Skeletal muscle tissue (tissue), 4 donors: ENCODE data around the gene NLK. TPM values are rescaled to one million over a fixed set of nuclear protein-coding genes. Genes with fewer than 3 reads are reported as not detected.

Experiments used
- H3K27ac ChIP-seq: one replicate; pipeline ENCODE4 v1.7.0; 2013; ENCODE audit warnings: mild to moderate bottlenecking, low read depth, low read length, inconsistent platforms
- H3K27me3 ChIP-seq, 3 donors: one replicate each; pipeline ENCODE4 v1.7.0; 2013; ENCODE audit warnings: low read length in 3 of 3; ENCODE audit not compliant: control insufficient read depth in 3 of 3, insufficient read depth in 3 of 3
- H3K36me3 ChIP-seq, 3 donors: one replicate each; pipeline ENCODE4 v1.7.0; 2013; ENCODE audit warnings: low read length in 3 of 3; ENCODE audit not compliant: control insufficient read depth in 3 of 3, insufficient read depth in 3 of 3
- H3K4me1 ChIP-seq, 3 donors: one replicate each; pipeline ENCODE4 v1.7.0; 2013; ENCODE audit warnings: low read length in 3 of 3, mild to moderate bottlenecking in 3 of 3; ENCODE audit not compliant: control insufficient read depth in 3 of 3, insufficient read depth in 3 of 3
- H3K4me3 ChIP-seq, 3 donors: one replicate each; pipeline ENCODE4 v1.7.0; 2013; ENCODE audit warnings: low read length in 3 of 3
- H3K9ac ChIP-seq, 3 donors: one replicate each; pipeline ENCODE4 v1.7.0; 2013; ENCODE audit warnings: low read length in 3 of 3, mild to moderate bottlenecking in 3 of 3, moderate library complexity in 2 of 3, low read depth in 1 of 3
- H3K9me3 ChIP-seq, 3 donors: one replicate each; pipeline ENCODE4 v1.7.0; 2013; ENCODE audit warnings: low read length in 3 of 3; ENCODE audit not compliant: control insufficient read depth in 3 of 3
- total RNA-seq: library from RNA; depleted of rRNA; stranded (reverse); fragments of >200 nt; gene quantifications from one replicate; pipeline ENCODE4 v1.2.3, GENCODE V29; 2014
- donor health status: Osteomylitis.

NLK gene
- total RNA-seq, 1 donor from 2014 or later, result 14.6 TPM

DNA sequence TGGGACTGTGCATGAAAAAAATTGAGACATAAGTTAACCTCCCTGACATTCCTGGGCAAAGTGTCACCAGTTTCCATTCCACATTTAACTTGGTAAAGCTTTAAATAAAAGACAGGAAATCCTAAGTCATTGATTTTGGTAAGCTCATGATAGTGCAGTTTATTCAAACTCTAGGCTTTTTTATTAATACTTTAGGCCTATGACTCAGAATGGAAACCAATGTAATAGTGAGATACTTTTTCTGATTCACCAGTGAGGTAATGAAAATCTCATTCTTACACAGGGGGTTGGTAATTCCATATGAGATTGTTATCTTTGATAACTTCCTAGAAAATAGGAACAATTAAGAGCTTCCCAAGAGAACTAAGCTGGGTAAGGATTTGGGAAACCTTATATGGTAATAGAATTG, 91.1 kb downstream of the NLK start:
- Histone ChIP-seq H3K4me3 (no peak overlapping the region), H3K27me3 (no peaks in the 10 kb centered on the region), H3K9ac (no peak overlapping the region), H3K4me1 (no peaks in the 10 kb centered on the region), H3K36me3 (peaks cover 0 to 10% (median 4%) of the 10 kb centered on the region in 3 donors), H3K9me3 (no peaks in the 10 kb centered on the region), H3K27ac (no peak overlapping the region)

DNA sequence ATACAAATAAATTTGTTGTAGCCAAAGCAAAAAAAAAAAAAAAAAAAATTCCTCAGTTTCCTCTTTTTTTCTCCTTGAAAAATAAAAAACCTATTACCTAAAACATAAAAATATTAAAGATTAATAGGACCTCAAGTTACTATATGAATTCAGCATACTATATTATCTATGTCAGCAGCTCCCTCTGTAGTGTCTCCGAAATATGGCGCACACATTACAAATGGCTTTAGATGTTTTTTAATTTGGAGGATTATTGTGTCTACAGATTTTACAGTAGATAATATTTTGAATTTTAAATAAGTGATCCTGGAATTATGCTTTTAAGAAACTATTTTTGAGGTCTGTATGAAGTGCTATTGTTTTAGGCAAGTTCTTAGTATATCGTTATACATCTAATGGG, 94.4 kb downstream of the NLK start:
- H3K9ac ChIP-seq, result no peak overlapping the region
- no peak overlapping the region for H3K4me3 ChIP-seq
- no peaks in the 10 kb centered on the region for H3K4me1 ChIP-seq
- H3K27ac ChIP-seq, result no peak overlapping the region
- H3K27me3 ChIP-seq, result no peaks in the 10 kb centered on the region
- H3K36me3 ChIP-seq, result peaks cover 0 to 10% (median 4%) of the 10 kb centered on the region in 3 donors
- no peaks in the 10 kb centered on the region for H3K9me3 ChIP-seq

DNA sequence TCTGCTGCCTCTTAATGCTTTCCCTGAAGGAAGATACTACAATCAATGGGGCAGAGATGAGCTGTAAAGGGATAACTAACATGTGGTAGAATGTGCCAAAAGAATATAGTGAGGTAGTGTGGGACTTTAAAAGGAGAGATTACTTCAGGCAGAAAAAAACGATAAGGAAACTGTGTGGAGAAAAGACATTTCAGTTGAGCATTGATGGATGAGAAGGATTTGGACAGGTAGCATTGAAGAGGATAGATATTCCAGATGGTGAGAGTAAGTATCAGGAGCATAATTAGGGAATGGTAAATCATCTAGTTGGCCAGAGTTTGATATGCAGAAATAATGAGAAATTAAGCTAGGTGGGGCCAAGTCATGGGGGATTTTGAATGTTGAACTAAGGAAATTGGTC, 97.3 kb downstream of the NLK start:
- no peaks in the 10 kb centered on the region for H3K27me3 ChIP-seq
- H3K4me1 ChIP-seq, result no peaks in the 10 kb centered on the region
- H3K9ac ChIP-seq, result no peak overlapping the region
- H3K9me3 ChIP-seq, result no peaks in the 10 kb centered on the region
- no peak overlapping the region for H3K4me3 ChIP-seq
- H3K36me3 ChIP-seq, result peaks cover 0 to 6% (median 0%) of the 10 kb centered on the region in 3 donors
- no peak overlapping the region for H3K27ac ChIP-seq

DNA sequence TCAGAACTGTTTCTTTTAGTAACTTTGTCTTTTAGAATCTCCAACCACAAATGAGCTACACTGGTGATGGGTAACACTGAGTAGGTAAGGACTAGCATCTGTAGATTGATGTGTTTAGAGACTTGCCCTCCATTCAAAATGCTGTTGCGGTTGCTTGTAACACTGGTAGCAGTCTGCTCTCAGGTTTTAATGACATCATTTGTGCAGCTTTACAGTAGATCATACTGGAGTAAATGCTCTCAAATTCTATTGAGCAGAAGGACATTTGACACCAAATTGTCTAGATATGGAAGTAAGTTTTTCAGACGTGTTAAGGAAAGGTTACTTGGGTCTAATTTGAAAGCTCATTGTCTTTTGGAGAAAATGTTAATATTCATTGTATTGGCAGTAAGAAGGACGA, 98.8 kb downstream of the NLK start:
- Histone ChIP-seq H3K27ac (no peak overlapping the region), H3K9me3 (no peaks in the 10 kb centered on the region), H3K4me1 (no peaks in the 10 kb centered on the region), H3K9ac (no peak overlapping the region), H3K4me3 (no peak overlapping the region), H3K27me3 (no peaks in the 10 kb centered on the region), H3K36me3 (peaks cover 0 to 6% (median 0%) of the 10 kb centered on the region in 3 donors)

DNA sequence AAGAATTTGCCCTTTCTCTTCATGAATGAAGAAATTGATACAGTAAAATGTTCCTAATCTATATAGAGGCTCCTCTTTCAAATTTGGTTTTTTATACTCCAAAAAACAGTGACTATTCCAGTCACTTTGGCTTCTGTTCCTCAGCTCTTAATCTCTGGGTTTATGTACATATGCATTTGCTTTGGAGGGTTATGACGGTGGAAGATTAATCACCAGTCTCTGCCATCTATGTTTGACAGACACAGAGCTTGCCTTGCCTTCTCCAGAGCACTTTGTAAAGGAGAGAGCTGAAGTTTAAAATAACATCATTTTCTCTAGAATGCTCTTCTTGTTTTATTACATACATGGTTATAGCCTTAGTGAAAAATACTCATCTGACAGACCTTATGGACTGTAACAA, 99.3 kb downstream of the NLK start:
- no peak overlapping the region for H3K9ac ChIP-seq
- no peak overlapping the region for H3K27ac ChIP-seq
- peaks cover 0 to 6% (median 0%) of the 10 kb centered on the region in 3 donors for H3K36me3 ChIP-seq
- H3K27me3 ChIP-seq, result no peaks in the 10 kb centered on the region
- no peaks in the 10 kb centered on the region for H3K9me3 ChIP-seq
- H3K4me3 ChIP-seq, result no peak overlapping the region
- no peaks in the 10 kb centered on the region for H3K4me1 ChIP-seq

DNA sequence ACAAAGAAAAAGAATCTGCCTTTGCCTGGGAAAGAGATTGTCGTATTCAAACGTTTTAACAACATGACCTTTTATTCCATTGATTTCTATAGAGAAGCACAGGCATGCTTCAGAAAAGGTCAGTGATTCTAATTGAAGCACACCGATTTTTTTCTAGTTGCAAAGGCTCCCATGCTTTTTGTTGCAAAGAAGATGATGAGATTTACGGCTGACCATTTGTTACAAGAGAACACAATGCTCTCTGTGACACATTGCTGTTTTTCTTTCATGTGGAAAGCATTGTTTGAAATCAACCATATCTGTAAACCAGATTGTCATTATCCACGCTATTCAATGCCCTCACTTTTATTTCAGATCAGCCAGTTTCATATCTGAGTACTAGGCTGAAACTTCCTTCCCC, 99.8 kb downstream of the NLK start:
- Histone ChIP-seq H3K4me3 (no peak overlapping the region), H3K4me1 (no peaks in the 10 kb centered on the region), H3K27ac (no peak overlapping the region), H3K27me3 (no peaks in the 10 kb centered on the region), H3K9me3 (no peaks in the 10 kb centered on the region), H3K9ac (no peak overlapping the region), H3K36me3 (peaks cover 0 to 6% (median 0%) of the 10 kb centered on the region in 3 donors)

DNA sequence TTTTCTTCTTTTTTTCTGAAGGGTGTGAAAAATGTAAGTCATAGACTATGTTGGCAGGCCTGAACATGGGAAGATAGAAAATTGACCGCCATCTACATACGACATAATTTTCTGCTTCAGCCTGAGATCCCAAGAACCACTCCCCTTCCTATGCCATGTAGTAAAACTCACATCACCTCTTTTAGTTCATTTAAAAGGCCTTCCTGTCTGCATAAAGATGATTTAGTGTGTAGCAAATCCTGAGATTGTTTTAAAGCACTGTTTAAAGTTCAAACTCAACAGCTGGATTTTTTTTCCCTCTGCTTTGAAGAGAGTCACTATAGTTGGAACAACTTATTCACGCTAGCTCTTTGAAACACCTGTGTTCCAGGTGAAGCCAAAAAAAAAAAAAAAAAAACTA, 101.5 kb downstream of the NLK start:
- Histone ChIP-seq H3K36me3 (peaks cover 0 to 2% (median 0%) of the 10 kb centered on the region in 3 donors), H3K9me3 (no peaks in the 10 kb centered on the region), H3K27ac (no peak overlapping the region), H3K27me3 (no peaks in the 10 kb centered on the region), H3K4me3 (no peak overlapping the region), H3K4me1 (no peaks in the 10 kb centered on the region), H3K9ac (no peak overlapping the region)

DNA sequence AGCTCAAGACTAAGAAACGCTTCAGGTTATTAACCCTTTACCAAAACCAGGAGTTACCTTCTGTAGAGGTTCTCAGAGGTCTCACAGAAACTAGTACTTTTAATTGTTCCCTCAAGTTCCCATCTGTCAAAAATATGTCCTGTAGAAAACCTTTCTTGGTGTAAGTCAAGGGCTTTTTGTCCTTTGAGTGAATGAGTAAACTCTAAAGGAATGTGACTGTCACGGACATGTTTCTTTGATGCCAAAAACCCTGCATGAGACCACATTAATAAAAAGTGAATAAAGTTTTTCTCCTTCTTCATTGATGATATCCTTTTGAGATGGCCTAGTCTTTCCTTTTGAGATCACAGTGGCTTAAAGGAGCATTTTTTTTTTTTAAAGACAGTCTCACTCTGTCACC, 102.9 kb downstream of the NLK start:
- Histone ChIP-seq H3K4me3 (no peak overlapping the region), H3K36me3 (peaks cover 0 to 2% (median 0%) of the 10 kb centered on the region in 3 donors), H3K27me3 (no peaks in the 10 kb centered on the region), H3K4me1 (no peaks in the 10 kb centered on the region), H3K27ac (no peak overlapping the region), H3K9ac (no peak overlapping the region), H3K9me3 (no peaks in the 10 kb centered on the region)

DNA sequence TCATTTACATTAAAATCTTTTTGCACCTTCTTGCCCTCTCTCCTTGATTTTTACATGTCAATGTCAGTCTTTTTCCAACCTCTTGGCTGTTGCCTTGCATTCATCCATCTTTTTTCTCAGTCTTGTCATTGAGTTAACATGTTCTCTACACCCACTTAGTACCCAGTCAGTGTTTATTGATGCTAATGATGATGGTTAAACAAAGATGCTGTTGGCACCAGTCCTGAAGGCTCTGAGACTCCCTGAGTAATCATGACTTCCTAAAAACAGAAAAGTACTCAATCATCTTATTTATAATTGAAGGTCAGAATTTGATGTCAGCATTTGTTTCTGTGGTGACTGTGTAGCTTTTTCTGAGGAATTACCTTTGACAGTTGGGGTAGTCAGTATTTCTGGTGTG, 104.5 kb downstream of the NLK start:
- Histone ChIP-seq H3K4me1 (no peaks in the 10 kb centered on the region), H3K27me3 (no peaks in the 10 kb centered on the region), H3K36me3 (peaks cover 0 to 2% (median 0%) of the 10 kb centered on the region in 3 donors), H3K9me3 (no peaks in the 10 kb centered on the region), H3K4me3 (no peak overlapping the region), H3K27ac (no peak overlapping the region), H3K9ac (no peak overlapping the region)

DNA sequence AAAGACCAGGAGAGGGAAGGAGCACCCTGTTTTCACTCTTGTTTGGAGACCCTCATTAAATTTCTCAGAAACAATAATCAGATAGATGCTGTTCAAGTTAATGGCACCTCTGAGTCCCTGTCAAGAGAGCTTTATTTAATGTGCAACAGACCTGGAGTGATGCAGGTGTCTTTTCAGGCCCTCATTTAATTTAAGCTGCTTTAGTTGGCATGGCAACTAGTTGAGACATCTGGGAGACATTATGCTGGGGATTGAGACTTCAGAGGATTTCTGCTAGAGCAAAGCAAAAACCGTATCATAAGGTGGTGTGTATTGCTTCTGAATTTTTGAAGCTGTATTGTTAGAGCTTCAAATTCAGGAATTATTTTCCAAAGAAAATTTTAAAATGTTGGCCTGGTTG, 108.5 kb downstream of the NLK start:
- Histone ChIP-seq H3K36me3 (no peaks in the 10 kb centered on the region), H3K9ac (no peak overlapping the region), H3K9me3 (no peaks in the 10 kb centered on the region), H3K4me3 (no peak overlapping the region), H3K27me3 (no peaks in the 10 kb centered on the region), H3K27ac (no peak overlapping the region), H3K4me1 (no peaks in the 10 kb centered on the region)

DNA sequence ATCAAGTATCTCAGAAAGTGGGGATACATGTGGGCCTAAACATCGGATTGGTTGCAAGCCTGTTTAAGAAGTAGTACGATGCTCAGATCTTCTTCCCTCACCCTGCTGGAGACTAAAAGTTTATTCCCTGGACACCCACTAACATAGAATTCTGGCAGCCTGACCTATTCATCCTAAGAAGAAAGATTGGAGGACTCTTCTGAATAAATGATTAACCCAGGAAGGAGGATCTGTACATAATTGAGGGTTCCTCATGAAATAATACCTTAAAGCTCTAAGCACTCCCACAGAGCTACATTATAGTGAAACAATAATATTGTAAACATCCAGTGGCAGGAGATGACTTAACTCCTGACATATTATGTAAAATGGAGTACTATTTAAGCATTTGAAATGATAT, 111.7 kb downstream of the NLK start:
- H3K27ac ChIP-seq, result no peak overlapping the region
- H3K9ac ChIP-seq, result no peak overlapping the region
- H3K9me3 ChIP-seq, result no peaks in the 10 kb centered on the region
- no peaks in the 10 kb centered on the region for H3K27me3 ChIP-seq
- H3K36me3 ChIP-seq, result no peaks in the 10 kb centered on the region
- no peak overlapping the region for H3K4me3 ChIP-seq
- no peaks in the 10 kb centered on the region for H3K4me1 ChIP-seq
